Stimulated activated CD8-positive, alpha-beta memory T cell treated with anti-CD3 and anti-CD28 coated beads, Interleukin-4, amount 100 ng/mL, for 24 hours (primary cell): ENCODE measurements around the gene PTPRA.

Experiments
- DNase-seq: peaks from one replicate; pipeline ENCODE4 v3.0.0-alpha.2; 2020; ENCODE audit warnings: low read depth

The PTPRA gene

GRCh38 chr20:2922957-2923356, 49.7 kb downstream of the PTPRA start:
- no peak for DNase-seq

- no peak for DNase-seq
Measured at GRCh38 chr20:2930538-2930937, 57.3 kb downstream of the PTPRA start.

- no peak for DNase-seq
Measured at GRCh38 chr20:2932498-2932897, 59.2 kb downstream of the PTPRA start.

GRCh38 chr20:2937902-2938301, 64.6 kb downstream of the PTPRA start:
- DNase-seq: no peak

- no peak for DNase-seq
Measured at GRCh38 chr20:2942439-2942838, 69.2 kb downstream of the PTPRA start.

GRCh38 chr20:2946988-2947961, 74.0 kb downstream of the PTPRA start:
- no peak for DNase-seq

GRCh38 chr20:2948968-2949367, 75.7 kb downstream of the PTPRA start:
- no peak for DNase-seq

- no peak for DNase-seq
Measured at GRCh38 chr20:2952766-2953165, 79.5 kb downstream of the PTPRA start.

GRCh38 chr20:2955257-2955970, 82.1 kb downstream of the PTPRA start:
- no peak for DNase-seq

GRCh38 chr20:2956480-2956879, 83.2 kb downstream of the PTPRA start:
- no peak for DNase-seq

GRCh38 chr20:2967841-2968240, 94.6 kb downstream of the PTPRA start:
- no peak for DNase-seq

GRCh38 chr20:2972126-2972525, 98.8 kb downstream of the PTPRA start:
- DNase-seq: no peak

- DNase-seq: no peak
Measured at GRCh38 chr20:2973574-2973973, 100.3 kb downstream of the PTPRA start.

- no peak for DNase-seq
Measured at GRCh38 chr20:2978519-2978918, 105.2 kb downstream of the PTPRA start.

- no peak for DNase-seq
Measured at GRCh38 chr20:2981646-2982045, 108.4 kb downstream of the PTPRA start.

- no peak for DNase-seq
Measured at GRCh38 chr20:2983508-2983907, 110.2 kb downstream of the PTPRA start.

- DNase-seq: no peak
Measured at GRCh38 chr20:2984028-2984501, 110.8 kb downstream of the PTPRA start.

GRCh38 chr20:2984956-2985661, 111.8 kb downstream of the PTPRA start:
- peak; percentile 10 for DNase-seq

- DNase-seq: peak; percentile 26
Measured at GRCh38 chr20:2986466-2986865, 113.2 kb downstream of the PTPRA start.

GRCh38 chr20:2987861-2988260, 114.6 kb downstream of the PTPRA start:
- no peak for DNase-seq

GRCh38 chr20:2991532-2991931, 118.3 kb downstream of the PTPRA start:
- DNase-seq: no peak

GRCh38 chr20:2993250-2993649, 120.0 kb downstream of the PTPRA start:
- DNase-seq: no peak
